CD4-positive, alpha-beta memory T cell (primary cell): Measurements from ENCODE around the gene LYPD6B. TPM values are rescaled to one million over a fixed set of nuclear protein-coding genes. Genes with fewer than 3 reads are reported as not detected.
A peak's percentile ranks its signal among the peaks of the same experiment; 100 is the strongest.

Source experiments
- CTCF ChIA-PET: fragments of 350-600 bp; sonication (Branson Sonifier 250); formaldehyde crosslinking; loops from one replicate; lab custom pipeline; 2021; ENCODE audit warnings: inconsistent platforms; ENCODE audit not compliant: partially characterized antibody; lab: Charles Lee
- POLR2A ChIA-PET: fragments of 350-600 bp; sonication (Branson Sonifier 250); formaldehyde crosslinking; loops from one replicate; lab custom pipeline; 2021; ENCODE audit not compliant: partially characterized antibody; lab: Charles Lee
- DNase-seq, 5 donors: peaks; one replicate each; pipeline versions ENCODE4 v3.0.0 to v3.0.0-alpha.2; 2020 to 2022; ENCODE audit warnings: mixed read lengths in 1 of 5
- H3K27ac ChIP-seq: one replicate; pipeline ENCODE4 v1.7.0; 2013; ENCODE audit warnings: low read depth, low read length
- H3K27me3 ChIP-seq: 2 replicates; pipeline ENCODE4 v1.7.0; 2013; ENCODE audit warnings: mild to moderate bottlenecking, low read length, moderate library complexity; ENCODE audit not compliant: insufficient read depth
- H3K36me3 ChIP-seq: 2 replicates; pipeline ENCODE4 v1.7.0; 2013; ENCODE audit warnings: mild to moderate bottlenecking, low read length, moderate library complexity; ENCODE audit not compliant: insufficient read depth
- H3K4me1 ChIP-seq: 2 replicates; pipeline ENCODE4 v1.7.0; 2013; ENCODE audit warnings: mild to moderate bottlenecking, low read length, moderate library complexity; ENCODE audit not compliant: insufficient read depth
- H3K4me3 ChIP-seq, 2 donors: one replicate each; pipeline ENCODE4 v1.7.0; 2013; ENCODE audit warnings: low read length in 2 of 2, mild to moderate bottlenecking in 1 of 2
- H3K9me3 ChIP-seq, 2 donors: one replicate each; pipeline ENCODE4 v1.7.0; 2013; ENCODE audit warnings: low read length in 2 of 2, control low read depth in 1 of 2; ENCODE audit not compliant: control insufficient read depth in 1 of 2
- H3K27ac Mint-ChIP-seq, 7 donors: one replicate each; pipeline ENCODE4 v1.8.0; 2020 to 2021; ENCODE audit warnings: mixed read lengths in 7 of 7, mild to moderate bottlenecking in 6 of 7, inconsistent platforms in 3 of 7, moderate library complexity in 3 of 7
- H3K27me3 Mint-ChIP-seq, 2 donors: one replicate each; pipeline ENCODE4 v1.8.0; 2020 to 2021; ENCODE audit warnings: mixed read lengths in 2 of 2
- H3K36me3 Mint-ChIP-seq, 2 donors: one replicate each; pipeline ENCODE4 v1.8.0; 2020 to 2021; ENCODE audit warnings: mixed read lengths in 2 of 2, inconsistent platforms in 1 of 2, mild to moderate bottlenecking in 1 of 2
- H3K4me1 Mint-ChIP-seq, 4 donors: one replicate each; pipeline ENCODE4 v1.8.0; 2020 to 2021; ENCODE audit warnings: mixed read lengths in 4 of 4, mild to moderate bottlenecking in 1 of 4
- H3K4me3 Mint-ChIP-seq, 8 donors: one replicate each; pipeline ENCODE4 v1.8.0; 2020 to 2021; ENCODE audit warnings: mixed read lengths in 8 of 8, mild to moderate bottlenecking in 7 of 8, moderate library complexity in 6 of 8, inconsistent platforms in 3 of 8
- H3K9me3 Mint-ChIP-seq, 8 donors: one replicate each; pipeline ENCODE4 v1.8.0; 2020 to 2021; ENCODE audit warnings: mixed read lengths in 8 of 8, mild to moderate bottlenecking in 5 of 8, inconsistent platforms in 3 of 8, moderate library complexity in 1 of 8
- intact Hi-C: fragments of 100-400 bp; cut with micrococcal nuclease; formaldehyde crosslinking; loops from one replicate; pipeline ENCODE4 v1.15.1; 2023
- polyA plus RNA-seq, 2 donors: library from polyadenylated mRNA; unstranded; fragments of 300-500 nt; fragmentation: Illumina TruSeq; gene quantifications; one replicate each; pipeline ENCODE4 v1.2.3, GENCODE V29; 2021
- total RNA-seq, 2 experiments: library from RNA; stranded (reverse); gene quantifications; one replicate each; pipeline ENCODE4 v1.2.3, GENCODE V29; 2021

Gene LYPD6B
- total and polyA plus RNA-seq, 4 experiments from 2014 or later: not detected

DNA sequence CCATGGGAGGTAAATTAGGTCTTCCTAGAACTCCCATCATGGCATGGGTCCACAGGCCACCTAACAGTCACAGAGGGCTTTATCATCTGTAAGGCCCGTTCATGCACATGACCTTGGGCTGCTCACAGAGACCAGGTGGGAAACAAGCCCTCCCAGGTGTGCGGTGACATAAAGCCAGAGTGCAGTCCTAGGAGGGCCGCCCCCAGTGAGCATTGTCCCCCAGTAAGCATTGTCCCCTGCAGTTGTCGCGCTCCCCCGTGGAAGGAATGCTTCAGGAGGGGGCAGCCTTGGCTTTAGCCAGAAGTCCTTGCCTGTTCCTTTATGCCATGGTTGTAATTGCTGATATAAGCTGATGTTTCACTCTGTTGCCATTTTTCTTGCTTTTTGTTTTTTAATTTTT lies 41.7 kb upstream of the LYPD6B start:
- Histone ChIP-seq H3K36me3 (peaks cover 4% of the 10 kb centered on the region), H3K27ac (no peak overlapping the region), H3K9me3 (no peaks in the 10 kb centered on the region), H3K27me3 (no peaks in the 10 kb centered on the region), H3K4me1 (no peaks in the 10 kb centered on the region), H3K4me3 (no peak overlapping the region)
- H3K4me1 Mint-ChIP-seq: no peaks in the 10 kb centered on the region
- H3K9me3 Mint-ChIP-seq: no peaks in the 10 kb centered on the region
- no peak overlapping the region for H3K4me3 Mint-ChIP-seq
- peaks cover 42% of the 10 kb centered on the region in 2 donors for H3K36me3 Mint-ChIP-seq
- DNase-seq: no peak
- H3K27me3 Mint-ChIP-seq: no peaks in the 10 kb centered on the region
- intact Hi-C loops: no loop called here
- H3K27ac Mint-ChIP-seq: no peak overlapping the region
- ChIA-PET POLR2A (no interaction called here), CTCF (no interaction called here)

DNA sequence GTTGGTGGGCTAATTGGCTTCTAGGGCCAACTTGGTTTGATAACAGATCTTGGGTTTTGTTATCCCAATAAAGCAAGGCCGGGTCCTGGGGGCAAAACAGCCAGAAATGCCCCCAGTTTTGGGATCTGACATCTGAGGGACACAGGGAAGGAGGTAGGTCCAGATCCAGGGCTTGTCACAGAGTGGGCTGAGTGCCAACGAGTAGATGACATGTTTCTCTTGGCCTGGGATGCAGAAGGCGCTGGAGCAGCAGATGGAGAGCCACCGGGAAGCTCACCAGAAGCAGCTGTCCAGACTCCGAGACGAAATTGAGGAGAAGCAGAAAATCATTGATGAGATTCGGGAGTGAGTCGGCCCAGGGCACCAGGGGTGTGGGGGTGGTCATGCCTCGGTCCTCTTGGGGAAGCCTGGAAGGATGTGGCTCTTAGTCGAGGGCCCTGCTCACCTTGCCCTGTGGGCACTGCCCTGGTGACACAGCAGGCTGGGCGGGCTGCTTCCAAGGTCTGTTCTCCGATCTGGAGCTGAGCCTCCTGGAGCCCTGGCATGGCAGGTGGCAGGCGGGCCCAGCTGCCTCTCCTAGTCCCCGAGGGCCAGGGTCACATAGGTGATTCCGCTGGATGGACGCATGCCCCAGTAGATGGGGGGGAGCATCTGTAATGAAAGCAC lies 40.2 kb upstream of the LYPD6B start:
- POLR2A ChIA-PET: no interaction called here
- H3K4me1 Mint-ChIP-seq: no peaks in the 10 kb centered on the region
- Histone ChIP-seq H3K36me3 (peaks cover 4% of the 10 kb centered on the region), H3K4me1 (no peaks in the 10 kb centered on the region), H3K27me3 (no peaks in the 10 kb centered on the region), H3K9me3 (no peaks in the 10 kb centered on the region), H3K4me3 (no peak overlapping the region), H3K27ac (no peak overlapping the region)
- peaks cover 45 to 48% of the 10 kb centered on the region in 2 donors for H3K36me3 Mint-ChIP-seq
- intact Hi-C loops: no loop called here
- no peak overlapping the region for H3K4me3 Mint-ChIP-seq
- no peaks in the 10 kb centered on the region for H3K27me3 Mint-ChIP-seq
- CTCF ChIA-PET: no interaction called here
- no peaks in the 10 kb centered on the region for H3K9me3 Mint-ChIP-seq
- no peak for DNase-seq
- H3K27ac Mint-ChIP-seq: peak overlapping the region in 1 of 7 donors; percentile 11

GRCh38 chr2:148998831-148999200 lies 39.7 kb upstream of the LYPD6B start:
- Histone ChIP-seq H3K36me3 (peaks cover 4% of the 10 kb centered on the region), H3K9me3 (no peaks in the 10 kb centered on the region), H3K27ac (no peak overlapping the region), H3K4me3 (no peak overlapping the region), H3K4me1 (no peaks in the 10 kb centered on the region), H3K27me3 (no peaks in the 10 kb centered on the region)
- no peaks in the 10 kb centered on the region for H3K4me1 Mint-ChIP-seq
- POLR2A ChIA-PET: no interaction called here
- intact Hi-C loops: no loop called here
- no peak for DNase-seq
- H3K27me3 Mint-ChIP-seq: no peaks in the 10 kb centered on the region
- peaks cover 45 to 46% of the 10 kb centered on the region in 2 donors for H3K36me3 Mint-ChIP-seq
- no peaks in the 10 kb centered on the region for H3K9me3 Mint-ChIP-seq
- CTCF ChIA-PET: no interaction called here
- no peak overlapping the region for H3K4me3 Mint-ChIP-seq
- peak overlapping the region in 3 of 7 donors; percentile 42 to 51 (median 46) for H3K27ac Mint-ChIP-seq

DNA sequence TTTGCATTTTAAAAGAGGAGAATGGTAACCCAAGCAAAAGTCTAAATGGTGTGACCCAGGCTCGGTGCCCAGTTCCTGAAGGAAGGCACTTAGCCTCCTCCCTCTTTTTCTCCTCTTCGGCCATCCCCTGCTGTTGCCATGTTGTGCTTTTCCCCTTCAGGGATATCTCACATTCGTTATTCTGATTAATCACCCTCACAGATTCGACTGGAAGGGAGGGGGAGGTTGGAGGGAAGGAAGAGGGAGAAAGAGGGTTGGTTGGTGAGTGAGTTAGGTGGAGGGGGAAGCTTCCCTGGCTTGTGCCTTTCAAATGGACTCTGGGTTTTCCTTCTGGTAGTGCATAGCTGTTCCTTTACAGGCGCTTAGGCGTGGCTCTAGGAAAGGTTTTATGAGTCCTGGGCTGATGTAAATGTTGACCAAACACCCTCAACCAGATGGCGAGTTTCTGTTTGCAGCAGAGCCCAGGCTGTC lies 39.0 kb upstream of the LYPD6B start:
- Histone ChIP-seq H3K4me3 (no peak overlapping the region), H3K36me3 (peaks cover 4% of the 10 kb centered on the region), H3K4me1 (no peaks in the 10 kb centered on the region), H3K27ac (no peak overlapping the region), H3K27me3 (no peaks in the 10 kb centered on the region), H3K9me3 (no peaks in the 10 kb centered on the region)
- Mint-ChIP-seq H3K4me1 (no peaks in the 10 kb centered on the region), H3K9me3 (no peaks in the 10 kb centered on the region), H3K4me3 (no peak overlapping the region), H3K27ac (peak overlapping the region in 2 of 7 donors; percentile 11 to 79), H3K36me3 (peaks cover 41 to 48% of the 10 kb centered on the region in 2 donors), H3K27me3 (no peaks in the 10 kb centered on the region)
- ChIA-PET CTCF (interaction anchor here (2.9 kb wide), 1 partner anchor 18 kb away, joined by 12 read pairs; no protein-coding TSS in a partner anchor), POLR2A (no interaction called here)
- intact Hi-C loops: no loop called here
- no peak for DNase-seq

GRCh38 chr2:149000158-149000938 lies 38.2 kb upstream of the LYPD6B start:
- Mint-ChIP-seq H3K4me1 (no peaks in the 10 kb centered on the region), H3K27ac (peak overlapping the region in 1 of 7 donors; percentile 4), H3K36me3 (peaks cover 35 to 47% of the 10 kb centered on the region in 2 donors), H3K27me3 (no peaks in the 10 kb centered on the region), H3K9me3 (no peaks in the 10 kb centered on the region), H3K4me3 (no peak overlapping the region)
- intact Hi-C loops: no loop called here
- Histone ChIP-seq H3K36me3 (peaks cover 4% of the 10 kb centered on the region), H3K27ac (no peak overlapping the region), H3K4me1 (no peaks in the 10 kb centered on the region), H3K27me3 (no peaks in the 10 kb centered on the region), H3K9me3 (no peaks in the 10 kb centered on the region), H3K4me3 (no peak overlapping the region)
- DNase-seq: no peak
- ChIA-PET POLR2A (no interaction called here), CTCF (interaction anchor here (2.9 kb wide), 1 partner anchor 17 kb away, joined by 12 read pairs; no protein-coding TSS in a partner anchor)

DNA sequence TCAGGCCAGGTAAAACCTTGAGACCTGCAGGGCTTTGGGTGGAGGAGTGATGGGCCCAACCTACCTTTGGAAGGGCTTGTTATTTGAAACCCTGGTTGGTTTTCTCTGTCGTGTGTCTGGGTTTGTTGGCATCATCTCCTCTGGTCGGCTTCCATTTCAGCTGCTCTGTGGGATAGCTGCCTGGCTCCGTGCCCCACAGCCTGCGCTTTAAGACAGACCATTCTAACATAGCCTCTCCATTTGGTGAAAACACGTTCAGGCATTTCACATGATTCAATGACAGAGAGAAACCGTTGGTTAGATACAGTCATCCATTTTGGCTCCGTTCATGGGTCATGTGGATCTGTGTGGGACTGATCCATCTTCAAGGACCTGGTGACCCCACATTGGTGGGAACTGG lies 37.0 kb upstream of the LYPD6B start:
- no peaks in the 10 kb centered on the region for H3K4me1 ChIP-seq
- Mint-ChIP-seq H3K4me3 (no peak overlapping the region), H3K36me3 (peaks cover 31 to 49% of the 10 kb centered on the region in 2 donors), H3K9me3 (no peaks in the 10 kb centered on the region), H3K27ac (no peak overlapping the region), H3K27me3 (no peaks in the 10 kb centered on the region), H3K4me1 (no peaks in the 10 kb centered on the region)
- H3K9me3 ChIP-seq: no peaks in the 10 kb centered on the region
- no peak overlapping the region for H3K27ac ChIP-seq
- H3K27me3 ChIP-seq: no peaks in the 10 kb centered on the region
- ChIA-PET CTCF (interaction anchor here (2.9 kb wide), 1 partner anchor 16 kb away, joined by 12 read pairs; no protein-coding TSS in a partner anchor), POLR2A (no interaction called here)
- intact Hi-C loops: no loop called here
- no peaks in the 10 kb centered on the region for H3K36me3 ChIP-seq
- DNase-seq: no peak
- H3K4me3 ChIP-seq: no peak overlapping the region

DNA sequence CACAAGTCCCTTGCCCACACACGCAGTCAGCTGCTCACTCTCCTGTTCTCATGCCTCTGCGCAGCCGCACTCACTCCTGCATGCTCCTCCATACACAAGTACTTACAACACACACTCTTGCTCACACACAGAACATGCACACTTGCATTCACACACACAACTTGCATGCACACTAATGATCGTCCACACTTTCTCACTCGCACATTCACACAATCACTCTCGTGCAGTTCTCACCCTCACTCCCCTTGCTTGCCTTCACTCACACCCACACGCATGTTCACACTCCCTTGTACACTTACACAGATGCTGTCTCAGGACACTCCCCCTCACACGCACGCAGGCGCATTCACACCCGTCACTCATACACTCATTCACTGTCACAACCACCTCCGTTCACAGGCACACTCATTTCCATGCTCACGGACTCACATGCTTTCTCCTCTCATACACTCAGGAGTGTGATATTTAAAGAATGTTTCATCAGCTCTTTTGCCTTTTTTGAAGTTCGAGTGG lies 36.1 kb upstream of the LYPD6B start:
- DNase-seq: no peak
- ChIA-PET CTCF (no interaction called here), POLR2A (no interaction called here)
- H3K4me1 Mint-ChIP-seq: no peaks in the 10 kb centered on the region
- no peak overlapping the region for H3K4me3 Mint-ChIP-seq
- intact Hi-C loops: no loop called here
- Histone ChIP-seq H3K9me3 (no peaks in the 10 kb centered on the region), H3K27ac (no peak overlapping the region), H3K4me1 (no peaks in the 10 kb centered on the region), H3K27me3 (no peaks in the 10 kb centered on the region), H3K4me3 (no peak overlapping the region), H3K36me3 (no peaks in the 10 kb centered on the region)
- no peaks in the 10 kb centered on the region for H3K27me3 Mint-ChIP-seq
- H3K9me3 Mint-ChIP-seq: no peaks in the 10 kb centered on the region
- H3K36me3 Mint-ChIP-seq: peaks cover 30 to 49% of the 10 kb centered on the region in 2 donors
- peak overlapping the region in 2 of 7 donors; percentile 7 for H3K27ac Mint-ChIP-seq
